Measurements from ENCODE around the gene MCUB. TPM values are rescaled to one million over a fixed set of nuclear protein-coding genes. Genes with fewer than 3 reads are reported as not detected.
A peak's percentile ranks its signal among the peaks of the same experiment; 100 is the strongest.
"Not testable (repeated sequence)": the region's sequence is repeated elsewhere in the genome, so short reads cannot be mapped to it uniquely, and the experiment has no call there.

MCUB gene
- polyA plus RNA-seq, 12 donors: 8.6 to 30.2 (median 10.6) TPM; not detected in 1

DNA sequence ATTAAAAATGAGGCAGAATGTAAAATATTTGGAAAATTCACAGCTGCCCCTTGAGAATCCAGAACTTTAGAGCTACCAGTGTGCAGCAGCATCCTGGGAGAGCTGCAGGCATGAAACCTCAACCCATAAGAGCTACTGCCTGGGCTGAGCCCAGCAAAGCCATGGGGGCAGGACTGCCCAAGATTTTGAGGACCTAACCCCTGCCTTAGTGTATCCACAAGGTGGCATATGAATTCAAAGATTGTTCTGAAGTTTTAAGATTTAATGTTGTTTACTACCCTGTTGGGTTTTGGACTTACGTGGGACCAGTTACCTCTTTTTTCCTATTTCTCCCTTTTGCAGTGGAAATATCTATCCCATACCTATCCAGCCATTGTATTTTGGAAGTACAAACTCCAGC is 116.8 kb downstream of the MCUB start:
- DNase-seq: no peak

DNA sequence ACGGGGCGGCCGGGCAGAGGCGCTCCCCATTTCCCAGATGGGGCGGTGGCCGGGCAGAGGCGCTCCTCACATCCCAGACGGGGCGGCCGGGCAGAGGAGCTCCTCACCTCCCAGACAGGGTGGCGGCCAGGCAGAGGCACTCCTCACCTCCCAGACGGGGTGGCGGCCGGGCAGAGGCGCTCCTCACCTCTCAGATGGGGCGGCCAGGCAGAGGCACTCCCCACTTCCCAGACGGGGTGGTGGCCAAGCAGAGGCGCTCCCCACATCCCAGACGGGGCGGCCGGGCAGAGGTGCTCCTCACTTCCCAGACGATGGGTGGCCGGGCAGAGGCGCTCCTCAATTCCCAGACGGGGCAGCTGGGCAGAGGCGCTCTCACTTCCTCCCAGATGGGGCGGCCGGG is 118.4 kb downstream of the MCUB start:
- not testable (repeated sequence) for DNase-seq

DNA sequence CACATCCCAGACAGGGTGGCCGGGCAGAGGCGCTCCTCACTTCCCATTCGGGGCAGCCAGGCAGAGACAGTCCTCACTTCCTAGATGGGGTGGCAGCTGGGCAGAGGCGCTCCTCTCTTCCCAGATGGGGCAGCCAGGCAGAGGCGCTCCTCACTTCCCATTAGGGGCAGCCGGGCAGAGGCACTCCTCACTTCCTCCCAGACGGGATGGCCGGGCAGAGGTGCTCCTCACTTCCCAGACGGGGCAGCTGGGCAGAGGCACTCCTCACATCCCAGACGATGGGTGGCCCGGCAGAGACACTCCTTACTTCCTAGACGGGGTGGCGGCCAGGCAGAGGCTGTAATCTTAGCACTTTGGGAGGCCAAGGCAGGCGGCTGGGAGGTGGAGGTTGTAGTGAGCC is 118.9 kb downstream of the MCUB start:
- not testable (repeated sequence) for DNase-seq

DNA sequence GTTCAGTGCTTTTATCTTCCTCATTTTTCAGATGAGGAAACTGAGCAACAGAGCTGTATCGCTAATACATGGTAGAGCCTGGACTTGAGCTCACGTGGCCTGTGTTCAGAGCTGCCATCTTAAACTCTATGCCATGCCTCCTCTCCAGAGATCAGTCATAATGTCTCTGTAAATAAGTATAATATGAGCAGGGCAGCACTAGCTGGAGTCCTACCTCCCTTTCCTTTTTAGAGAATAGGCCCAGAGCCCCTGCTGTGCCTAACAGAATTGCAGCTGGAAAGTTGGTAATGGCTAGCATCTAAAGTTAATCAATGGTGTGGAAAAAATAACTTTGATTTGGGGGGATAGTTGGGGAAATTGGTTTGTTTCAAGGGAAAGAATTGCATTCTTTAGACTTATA is 122.8 kb downstream of the MCUB start:
- no peak for DNase-seq

DNA sequence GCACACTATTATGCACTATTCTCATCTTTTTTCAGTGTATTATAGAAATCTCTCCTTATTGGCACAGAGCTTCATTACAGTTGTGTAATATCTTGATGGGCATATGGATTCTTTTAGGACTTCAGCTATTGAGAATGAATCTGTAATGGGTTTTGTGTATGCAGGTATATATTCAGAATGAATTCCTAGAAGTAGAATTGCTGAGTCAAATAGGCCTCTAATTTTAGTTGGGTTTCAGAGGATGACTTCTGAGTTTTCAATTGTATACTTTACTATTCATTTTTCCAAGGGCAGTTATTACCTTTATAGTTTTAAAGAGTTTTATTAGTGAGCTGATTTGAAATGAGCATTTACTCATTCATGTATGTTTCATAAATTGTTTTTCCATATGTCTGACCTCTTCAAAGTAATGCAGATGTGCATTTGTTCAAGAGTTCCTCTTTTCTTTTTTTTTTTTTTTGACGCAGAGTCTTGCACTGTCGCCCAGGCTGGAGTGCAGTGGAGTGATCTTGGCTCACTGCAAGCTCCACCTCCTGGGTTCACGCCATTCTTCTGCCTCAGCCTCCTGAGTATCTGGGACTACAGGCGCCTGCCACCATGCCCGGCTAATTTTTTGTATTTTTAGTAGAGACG is 123.7 kb downstream of the MCUB start:
- no peak for DNase-seq

DNA sequence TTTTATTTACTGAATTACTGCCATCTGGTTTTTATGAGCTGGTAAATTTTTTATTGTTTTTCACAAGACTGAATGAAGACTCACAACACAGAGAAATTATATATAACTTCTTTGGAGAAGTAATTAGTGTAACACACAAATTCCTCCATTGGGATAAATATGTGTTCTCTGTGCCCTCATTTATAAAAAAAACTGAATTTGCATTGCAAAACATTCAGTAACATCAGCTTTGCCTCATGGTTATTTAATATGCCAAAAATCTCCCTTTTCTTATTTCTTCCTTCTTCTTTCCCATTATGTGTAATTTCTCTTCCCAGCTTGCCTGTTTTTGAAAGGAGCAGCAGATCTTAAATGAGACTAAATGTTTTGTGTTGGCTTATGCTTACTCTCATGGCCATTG is 124.7 kb downstream of the MCUB start:
- no peak for DNase-seq

DNA sequence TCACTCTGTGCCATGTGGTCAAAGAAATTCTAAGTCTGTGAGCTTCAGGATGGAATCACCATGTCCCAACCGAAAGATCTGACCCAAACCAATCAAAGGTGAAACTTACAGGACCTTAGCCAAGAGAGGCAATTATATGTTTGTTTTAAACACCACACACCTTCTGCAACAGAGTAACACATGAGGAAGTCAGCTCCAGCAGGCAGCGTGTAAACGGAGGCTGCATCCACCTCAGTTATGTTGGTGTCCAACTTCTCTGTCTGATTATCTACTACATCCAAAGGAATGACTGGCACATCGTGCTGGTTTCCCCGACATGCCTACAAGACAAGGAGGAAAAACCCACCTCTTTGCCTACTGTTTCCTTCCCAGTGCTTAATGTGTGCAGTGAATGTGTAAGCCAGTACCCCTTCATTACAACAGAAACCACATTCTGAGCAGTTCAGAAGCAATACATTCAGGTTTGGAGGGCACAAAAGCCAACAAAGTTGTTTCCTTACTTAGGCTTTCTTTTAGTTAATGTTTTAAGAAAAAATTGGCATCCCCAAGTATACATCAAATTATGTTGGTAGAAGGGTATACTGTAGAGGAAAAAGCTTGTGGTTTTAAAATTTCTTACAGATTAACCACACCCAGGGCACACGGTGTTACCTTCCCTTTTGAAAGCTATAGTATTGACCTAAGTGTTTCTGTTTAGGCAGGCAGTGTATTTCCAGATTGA is 130.8 kb downstream of the MCUB start:
- DNase-seq: no peak

DNA sequence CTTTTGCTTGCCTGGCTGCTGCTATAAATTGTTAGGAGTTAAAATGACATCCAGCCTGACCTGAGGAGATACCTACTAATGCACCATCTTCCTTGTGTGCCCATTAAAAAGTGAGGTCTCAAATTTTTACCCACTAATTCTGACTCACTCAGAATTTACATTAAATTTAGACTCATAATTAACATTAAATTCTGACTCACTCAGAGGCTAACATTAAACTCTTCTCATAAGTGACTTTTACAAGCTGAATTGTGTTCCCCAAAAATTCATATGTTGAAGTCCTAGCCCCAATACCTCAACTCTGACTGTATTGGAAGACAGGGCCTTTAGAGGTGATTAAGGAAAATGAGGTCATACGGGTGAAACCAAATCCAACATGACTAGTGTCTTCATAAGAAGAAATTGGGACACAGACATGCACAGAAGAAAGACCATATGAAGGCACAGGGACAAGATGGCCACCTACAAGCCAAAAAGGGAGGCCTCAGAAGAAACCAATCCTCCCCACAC is 131.4 kb downstream of the MCUB start:
- no peak for DNase-seq

DNA sequence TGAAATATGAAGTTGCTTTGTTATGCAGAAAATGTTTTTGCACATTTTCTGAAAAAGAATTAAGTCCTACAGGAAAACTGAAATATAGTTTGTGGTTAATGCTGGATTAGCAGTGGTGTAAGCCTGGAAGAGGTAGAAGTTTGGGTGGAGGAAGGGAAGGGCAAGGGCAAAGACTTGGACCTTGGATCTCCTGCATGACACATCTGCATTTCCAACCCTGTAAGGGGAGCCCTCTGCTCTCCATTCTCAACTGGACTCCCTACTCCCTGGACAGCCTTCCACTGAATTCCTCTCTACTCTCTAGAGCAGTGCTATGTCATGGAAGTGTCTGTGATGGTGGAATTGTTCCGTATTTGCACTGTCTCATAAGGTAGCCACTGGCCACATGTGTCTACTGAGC is 138.6 kb downstream of the MCUB start:
- no peak for DNase-seq

DNA sequence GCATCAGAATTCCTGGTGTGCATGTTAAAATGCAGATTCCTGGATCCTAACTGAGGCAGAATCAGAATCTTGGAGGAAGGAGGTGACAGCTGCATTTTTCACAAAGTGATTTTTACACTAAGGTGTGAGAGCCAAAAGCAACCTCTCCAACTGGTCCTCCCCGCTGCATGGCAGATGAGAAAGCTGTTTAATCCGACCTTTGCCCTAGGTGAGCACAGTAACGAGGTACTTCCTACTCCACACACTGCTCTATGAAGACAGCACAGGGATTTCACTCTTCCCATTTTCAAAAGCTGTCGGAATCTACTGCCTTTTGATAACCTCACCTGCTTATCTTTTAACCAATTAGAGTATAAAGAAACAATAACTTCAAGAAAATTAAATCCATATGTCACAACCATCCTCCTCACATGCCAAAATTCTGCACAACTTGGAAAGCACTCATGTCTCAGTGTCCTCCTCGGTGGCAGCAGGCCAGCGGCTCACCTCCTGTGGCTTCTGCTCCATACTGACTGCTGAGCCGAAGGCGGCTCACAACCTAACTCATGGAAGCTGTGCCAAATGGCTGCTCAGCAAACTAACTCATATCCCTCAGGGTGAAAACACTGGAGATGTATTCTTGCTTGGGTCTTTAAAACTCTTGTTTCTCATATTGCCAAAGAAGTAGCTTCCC is 139.6 kb downstream of the MCUB start:
- no peak for DNase-seq

DNA sequence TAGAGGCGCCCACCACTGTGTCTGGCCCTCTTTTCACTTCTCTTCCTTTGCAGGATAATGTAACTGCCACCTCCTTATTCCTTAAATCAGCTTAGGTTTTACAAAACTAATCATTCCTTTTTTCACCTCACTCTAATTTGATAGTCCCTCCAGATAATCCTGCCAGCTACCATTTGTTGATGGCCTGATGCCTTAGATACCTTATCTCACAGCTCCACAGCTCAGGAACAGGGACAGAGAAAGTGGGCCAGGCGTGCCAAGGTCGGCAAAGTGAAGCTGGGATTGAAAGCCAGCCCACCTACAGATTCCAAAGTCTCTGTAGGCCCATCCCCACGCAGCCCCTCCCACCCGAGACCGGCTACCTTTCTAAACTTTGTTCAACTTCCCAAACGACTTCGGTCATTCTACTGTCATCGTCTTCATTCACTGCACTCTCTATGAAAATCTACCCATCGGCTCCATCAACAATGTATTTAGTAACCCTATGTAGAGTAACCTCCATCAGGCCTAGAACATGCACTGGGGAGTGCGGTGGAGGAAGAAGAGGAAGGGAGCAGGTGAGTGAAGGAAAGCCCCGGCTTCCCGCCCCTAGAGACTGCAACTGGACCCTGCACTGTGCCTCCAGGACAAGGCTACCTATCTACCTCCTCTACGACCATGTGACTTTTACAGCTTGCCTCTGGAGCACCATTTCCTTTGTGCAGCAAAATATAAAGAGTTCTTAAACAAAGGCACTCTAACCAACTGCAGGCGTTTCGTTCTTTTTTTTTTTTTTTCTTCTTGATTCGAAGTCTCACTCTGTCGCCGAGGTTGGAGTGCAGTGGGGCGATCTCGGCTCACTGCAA is 141.7 kb downstream of the MCUB start:
- no peak for DNase-seq

DNA sequence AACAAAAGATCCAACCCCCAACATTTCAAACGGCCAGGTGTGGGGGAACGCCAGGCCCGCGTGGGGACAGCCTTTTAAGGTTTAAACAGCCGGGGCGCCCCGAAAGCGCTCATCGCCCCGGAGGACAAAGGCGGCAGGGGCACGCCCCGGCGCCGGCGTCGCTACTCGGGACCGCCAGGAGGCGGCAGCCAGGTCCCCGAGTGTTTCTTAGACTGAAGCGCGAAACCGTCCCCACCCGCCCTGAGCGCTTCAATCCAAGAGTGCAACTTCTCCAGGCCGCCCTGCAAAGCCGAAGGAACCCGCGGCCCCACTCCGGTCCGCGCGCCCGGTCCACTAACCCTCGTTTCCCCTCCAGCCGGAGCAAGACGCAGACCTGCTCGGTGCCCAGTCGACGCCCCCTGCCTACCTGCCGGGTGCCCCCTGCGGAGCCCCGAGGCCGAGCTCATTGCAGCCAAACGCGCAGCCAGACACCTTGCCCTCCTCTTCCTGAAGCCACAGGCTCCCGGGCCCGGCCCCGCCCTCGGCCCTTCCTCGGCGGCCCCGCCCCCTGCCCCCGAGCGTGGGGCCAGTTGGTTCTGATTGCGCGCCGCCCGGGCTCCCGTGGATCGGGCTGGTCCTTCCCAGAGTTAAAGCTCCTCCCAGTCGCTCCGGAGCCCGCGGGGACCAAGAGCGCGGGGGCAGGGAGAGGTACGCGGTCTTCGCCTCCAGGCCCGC is 143.1 kb downstream of the MCUB start, which contains the start of gene CASP6:
Gene CASP6 (minus strand): TSS at position 496 of the 714 bp plus-strand sequence. CDS start 50 bp downstream, at position 446.
- peak; percentile 79 for DNase-seq

DNA sequence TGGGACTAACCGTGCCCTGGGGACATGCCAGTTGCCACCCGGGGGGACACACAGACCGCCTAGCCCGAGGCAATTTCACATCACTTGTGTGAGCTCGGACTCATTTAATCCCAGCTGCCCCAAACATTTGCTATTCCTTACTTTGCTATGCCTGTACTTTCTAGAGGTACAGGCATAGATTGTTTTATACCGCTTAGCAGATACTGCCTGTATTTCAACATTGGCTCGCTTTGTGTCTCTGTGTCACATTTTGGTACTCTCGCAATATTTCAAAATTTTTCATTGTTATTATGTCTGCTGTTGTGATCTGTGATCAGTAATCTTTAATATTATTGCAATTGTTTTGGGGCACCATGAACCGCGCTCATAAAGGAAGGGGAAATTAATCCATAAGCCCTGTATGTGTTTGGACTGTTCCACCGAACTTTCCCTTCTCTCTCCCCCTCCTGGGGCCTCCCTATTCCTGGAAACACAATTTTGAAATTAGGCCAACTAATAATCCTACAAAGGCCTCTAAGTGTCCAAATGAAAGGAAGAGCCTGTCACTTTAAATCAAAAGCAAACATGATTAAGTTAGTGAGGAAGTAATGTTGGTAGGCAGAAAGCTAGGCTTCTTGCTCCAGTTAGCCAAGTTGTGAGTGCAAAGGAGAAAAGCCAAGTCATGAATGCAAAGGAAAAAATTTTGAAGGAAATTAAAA is 143.8 kb downstream of the MCUB start:
- DNase-seq: peak; percentile 25

DNA sequence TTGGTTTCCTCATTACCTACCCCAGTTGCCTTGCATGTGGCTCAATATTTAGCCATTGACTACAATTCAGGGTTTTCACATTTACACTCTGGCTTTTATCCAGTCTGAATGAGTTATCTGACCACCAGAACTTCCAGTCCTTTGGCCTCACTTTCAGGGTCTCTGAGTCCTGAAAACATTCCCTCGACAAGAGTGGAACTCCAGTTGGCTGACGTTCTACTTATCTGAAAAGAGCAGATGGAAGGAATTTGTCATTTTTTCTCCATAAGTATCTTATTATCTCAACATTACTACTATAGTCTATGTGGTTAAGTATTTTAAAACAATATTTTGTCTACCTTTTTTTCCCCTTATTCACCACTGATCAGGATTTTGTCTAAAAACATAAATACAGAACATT is 148.4 kb downstream of the MCUB start:
- DNase-seq: no peak

DNA sequence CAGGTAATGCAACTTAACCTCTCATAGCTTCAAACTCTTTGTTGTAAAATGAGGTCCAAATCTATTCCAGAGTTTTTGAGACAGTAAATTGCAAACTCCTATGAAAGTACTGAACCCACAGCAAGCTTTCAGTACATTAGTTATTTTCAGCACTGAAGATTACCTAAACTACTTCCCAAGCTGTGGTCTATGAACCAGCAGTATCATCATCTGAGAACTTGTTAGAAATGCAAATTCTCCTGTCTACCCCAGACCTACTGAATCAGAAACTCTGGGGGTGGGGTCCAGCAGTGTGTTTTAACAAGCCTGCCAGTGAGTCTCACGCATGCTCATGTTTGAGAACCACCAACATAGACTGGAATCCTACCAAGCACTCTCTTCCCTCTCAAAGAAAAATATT is 148.9 kb downstream of the MCUB start:
- no peak for DNase-seq

DNA sequence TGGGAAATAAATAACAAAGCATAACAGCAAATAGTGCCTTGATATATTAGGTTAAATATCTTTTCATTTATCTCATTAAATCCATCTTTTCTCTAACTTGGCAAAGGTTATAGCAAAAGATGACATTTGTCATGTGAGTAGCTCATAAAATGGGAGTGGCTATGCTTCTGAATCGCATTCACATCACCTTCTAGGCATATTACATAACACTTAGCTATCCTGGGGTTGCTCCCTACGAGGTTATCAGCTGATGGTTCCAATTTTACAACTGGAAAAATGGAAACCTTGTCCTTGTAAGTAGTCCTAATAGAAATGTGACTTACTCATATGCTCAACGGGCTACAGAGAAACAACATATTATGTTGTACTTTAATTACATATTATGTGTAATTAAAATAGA is 153.5 kb downstream of the MCUB start:
- DNase-seq: no peak

DNA sequence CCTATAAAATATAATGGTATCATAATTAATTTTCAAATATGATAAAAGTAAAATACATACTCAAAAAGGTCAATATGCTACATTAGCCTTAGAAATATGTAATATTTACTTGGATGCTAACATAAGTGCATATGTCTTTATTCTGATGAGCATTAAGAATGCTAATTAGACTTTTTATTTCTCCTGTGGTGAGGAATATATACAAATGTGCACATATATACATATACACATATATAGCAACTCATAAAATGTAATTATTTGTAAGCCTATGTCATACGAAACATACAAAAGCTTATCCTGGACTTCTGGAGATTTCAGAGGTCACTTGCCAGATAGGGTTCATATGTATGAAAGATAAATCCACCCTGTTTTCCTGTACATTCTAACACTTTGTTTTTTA is 158.7 kb downstream of the MCUB start:
- no peak for DNase-seq

DNA sequence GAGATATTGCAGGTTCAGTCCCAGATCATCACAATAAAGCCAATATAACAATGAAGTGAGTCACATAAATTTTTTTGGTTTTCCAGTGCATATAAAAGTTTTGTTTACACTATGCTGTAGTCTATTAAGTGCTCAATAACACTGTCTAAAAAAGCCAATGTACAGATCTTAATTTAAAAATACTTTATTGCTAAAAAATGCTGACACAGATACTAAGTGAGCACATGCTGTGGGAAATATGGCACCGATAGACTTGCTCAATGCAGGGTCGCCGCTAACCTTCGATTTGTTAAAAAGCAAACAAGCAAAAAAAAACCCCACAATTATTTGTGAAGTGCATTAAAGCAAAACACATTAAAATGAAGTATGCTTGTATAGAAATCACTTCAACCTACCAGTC is 159.6 kb downstream of the MCUB start:
- DNase-seq: no peak

DNA sequence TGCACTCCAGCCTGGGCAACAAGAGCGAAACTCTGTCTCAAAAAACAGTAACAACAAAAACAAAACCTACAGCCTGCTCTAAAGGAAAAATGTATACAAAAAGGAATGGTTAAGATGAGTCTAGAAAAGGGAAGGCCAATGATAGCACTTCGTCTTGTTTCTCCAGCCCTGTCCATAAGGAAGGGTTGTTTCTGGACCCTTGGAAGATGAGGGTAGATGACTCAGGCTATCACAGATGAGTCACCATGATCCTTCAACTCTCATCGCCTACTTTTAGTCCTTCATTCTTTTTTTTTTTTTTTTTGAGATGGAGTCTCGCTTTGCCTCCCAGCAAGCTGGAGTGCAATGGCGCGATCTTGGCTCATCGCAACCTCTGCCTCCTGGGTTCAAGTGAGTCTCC is 161.0 kb downstream of the MCUB start:
- DNase-seq: no peak

DNA sequence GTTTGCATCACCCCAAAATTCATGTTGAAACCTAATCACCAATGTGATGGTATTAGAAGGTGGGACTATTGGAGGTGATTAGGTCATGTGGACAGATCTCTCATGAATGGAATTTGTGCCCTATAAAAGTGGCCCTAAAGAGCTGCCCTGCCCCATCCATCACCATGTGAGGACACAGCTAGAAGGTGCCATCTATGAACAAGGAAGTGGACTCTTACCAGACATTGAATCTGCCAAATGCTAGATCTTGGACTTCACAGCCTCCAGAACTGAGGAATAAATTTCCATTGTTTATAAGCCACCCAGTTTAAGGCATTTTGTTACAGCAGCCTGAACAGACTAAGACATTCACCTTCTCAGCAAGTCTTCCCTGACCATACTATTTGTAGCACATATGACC is 162.3 kb downstream of the MCUB start:
- no peak for DNase-seq

DNA sequence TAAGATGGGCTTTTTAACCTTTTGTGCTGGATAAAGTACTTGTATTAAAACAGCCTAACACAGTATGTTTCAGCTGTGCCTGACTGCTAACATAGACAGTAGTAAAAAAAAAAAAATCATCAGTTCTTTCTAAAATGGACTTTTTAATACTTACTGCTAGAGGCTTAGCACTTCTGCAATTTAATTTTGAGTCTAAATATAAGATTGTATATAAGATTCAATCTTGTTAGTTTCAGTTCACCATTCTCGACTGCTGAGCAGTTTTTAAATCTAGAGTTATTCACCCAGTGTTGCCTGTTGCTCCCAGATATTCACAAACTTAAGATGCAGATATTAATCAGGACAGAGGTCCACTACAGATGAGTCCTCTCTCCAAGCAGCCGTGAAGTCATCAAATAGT is 163.1 kb downstream of the MCUB start:
- DNase-seq: no peak
